ENCODE data around the gene ZNF148.

Gene ZNF148

GRCh38 chr3:125337506-125337905 lies 37.6 kb downstream of the ZNF148 start:
- no peak for TF ChIP-seq CTCF (IDR thresholded peaks at IDR 0.05; ENCODE audit: borderline replicate concordance, control extremely low read depth, extremely low read depth, insufficient read depth, missing control alignments)
- in situ Hi-C loops (cut with MboI; ENCODE audit: low sequenced_read_pairs, unreplicated experiment): no loop called here
- no peak for DNase-seq (ENCODE audit: low spot score)

- no peak for DNase-seq (ENCODE audit: low spot score)
- no peak for TF ChIP-seq CTCF (IDR thresholded peaks at IDR 0.05; ENCODE audit: borderline replicate concordance, control extremely low read depth, extremely low read depth, insufficient read depth, missing control alignments)
- in situ Hi-C loops (cut with MboI; ENCODE audit: low sequenced_read_pairs, unreplicated experiment): no loop called here
These were observed 40.2 kb downstream of the ZNF148 start for GRCh38 chr3:125334675-125335560.

- TF ChIP-seq CTCF (IDR thresholded peaks at IDR 0.05; ENCODE audit: borderline replicate concordance, control extremely low read depth, extremely low read depth, insufficient read depth, missing control alignments): no peak
- DNase-seq (ENCODE audit: low spot score): no peak
- in situ Hi-C loops (cut with MboI; ENCODE audit: low sequenced_read_pairs, unreplicated experiment): no loop called here
These were observed 42.6 kb downstream of the ZNF148 start for GRCh38 chr3:125332504-125332903.

GRCh38 chr3:125331243-125331642 lies 43.9 kb downstream of the ZNF148 start:
- no peak for TF ChIP-seq CTCF (IDR thresholded peaks at IDR 0.05; ENCODE audit: borderline replicate concordance, control extremely low read depth, extremely low read depth, insufficient read depth, missing control alignments)
- in situ Hi-C loops (cut with MboI; ENCODE audit: low sequenced_read_pairs, unreplicated experiment): no loop called here
- DNase-seq (ENCODE audit: low spot score): no peak

- in situ Hi-C loops (cut with MboI; ENCODE audit: low sequenced_read_pairs, unreplicated experiment): no loop called here
- TF ChIP-seq CTCF (IDR thresholded peaks at IDR 0.05; ENCODE audit: borderline replicate concordance, control extremely low read depth, extremely low read depth, insufficient read depth, missing control alignments): no peak
- no peak for DNase-seq (ENCODE audit: low spot score)
These were observed 48.2 kb downstream of the ZNF148 start for GRCh38 chr3:125326957-125327356.

GRCh38 chr3:125325746-125326145 lies 49.4 kb downstream of the ZNF148 start:
- DNase-seq (ENCODE audit: low spot score): no peak
- in situ Hi-C loops (cut with MboI; ENCODE audit: low sequenced_read_pairs, unreplicated experiment): no loop called here
- no peak for TF ChIP-seq CTCF (IDR thresholded peaks at IDR 0.05; ENCODE audit: borderline replicate concordance, control extremely low read depth, extremely low read depth, insufficient read depth, missing control alignments)

All from GM13976 (cell line).